Lower leg skin (tissue), 3 donors: ENCODE data around the gene DGKI.

Experiments
- POLR2A ChIP-seq, 2 donors: fragments of 450-650 bp; IDR thresholded peaks; one replicate each; pipeline ENCODE4 v1.6.1; 2016 to 2017; ENCODE audit warnings: antibody characterized with exemption in 2 of 2, mild to moderate bottlenecking in 1 of 2, moderate library complexity in 1 of 2
- TF ChIP-seq, protein P1 (sequence below), 3 donors: fragments of 450-650 bp; IDR thresholded peaks; one replicate each; pipeline ENCODE4 v1.5.1; 2016; ENCODE audit warnings: antibody characterized with exemption in 3 of 3, mild to moderate bottlenecking in 3 of 3, moderate library complexity in 2 of 3

DNA sequence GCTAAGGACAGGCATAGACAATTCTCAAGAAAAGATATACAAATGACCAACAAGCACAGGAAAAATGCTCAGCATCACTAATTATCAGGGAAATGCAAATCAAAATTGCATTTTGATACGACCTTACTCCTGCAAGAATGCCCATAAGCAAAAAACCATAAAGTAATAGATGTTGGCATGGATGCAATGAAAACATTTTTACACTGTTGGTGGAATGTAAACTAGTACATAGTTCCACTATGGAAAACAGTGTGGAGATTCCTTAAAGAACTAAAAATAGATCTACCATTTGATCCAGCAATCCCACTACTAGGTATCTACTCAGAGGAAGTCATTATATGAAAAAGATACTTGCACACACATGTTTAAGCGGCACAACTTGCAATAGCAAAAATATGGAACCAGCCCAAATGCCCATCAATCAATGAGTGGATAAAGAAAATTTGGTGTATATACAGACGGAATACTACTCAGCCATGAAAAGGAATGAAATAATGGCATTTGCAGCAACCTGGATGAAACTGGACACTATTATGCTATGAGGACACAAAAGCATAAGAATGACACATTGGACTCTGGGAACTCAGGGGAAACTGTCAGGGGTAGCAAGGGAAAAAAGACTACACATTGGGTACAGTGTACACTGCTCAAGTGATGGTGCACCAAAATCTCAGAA is 59.3 kb downstream of the DGKI start:
- TF ChIP-seq, protein P1, sequence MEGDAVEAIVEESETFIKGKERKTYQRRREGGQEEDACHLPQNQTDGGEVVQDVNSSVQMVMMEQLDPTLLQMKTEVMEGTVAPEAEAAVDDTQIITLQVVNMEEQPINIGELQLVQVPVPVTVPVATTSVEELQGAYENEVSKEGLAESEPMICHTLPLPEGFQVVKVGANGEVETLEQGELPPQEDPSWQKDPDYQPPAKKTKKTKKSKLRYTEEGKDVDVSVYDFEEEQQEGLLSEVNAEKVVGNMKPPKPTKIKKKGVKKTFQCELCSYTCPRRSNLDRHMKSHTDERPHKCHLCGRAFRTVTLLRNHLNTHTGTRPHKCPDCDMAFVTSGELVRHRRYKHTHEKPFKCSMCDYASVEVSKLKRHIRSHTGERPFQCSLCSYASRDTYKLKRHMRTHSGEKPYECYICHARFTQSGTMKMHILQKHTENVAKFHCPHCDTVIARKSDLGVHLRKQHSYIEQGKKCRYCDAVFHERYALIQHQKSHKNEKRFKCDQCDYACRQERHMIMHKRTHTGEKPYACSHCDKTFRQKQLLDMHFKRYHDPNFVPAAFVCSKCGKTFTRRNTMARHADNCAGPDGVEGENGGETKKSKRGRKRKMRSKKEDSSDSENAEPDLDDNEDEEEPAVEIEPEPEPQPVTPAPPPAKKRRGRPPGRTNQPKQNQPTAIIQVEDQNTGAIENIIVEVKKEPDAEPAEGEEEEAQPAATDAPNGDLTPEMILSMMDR (IDR thresholded peaks at IDR 0.05), result no peak
- no peak for TF ChIP-seq POLR2A (IDR thresholded peaks at IDR 0.05)
